HUES64 (cell line): ENCODE measurements around the gene FAM53A.

Experiments used
- H3K27ac ChIP-seq: 2 replicates; pipeline ENCODE4 v1.7.0; 2013; ENCODE audit warnings: low read depth, low read length, inconsistent platforms
- H3K27me3 ChIP-seq: 2 replicates; pipeline ENCODE4 v1.6.1; 2013; ENCODE audit warnings: mild to moderate bottlenecking, low read length; ENCODE audit not compliant: insufficient read depth
- H3K36me3 ChIP-seq: 2 replicates; pipeline ENCODE4 v1.6.1; 2013; ENCODE audit warnings: mild to moderate bottlenecking, low read length; ENCODE audit not compliant: insufficient read depth
- H3K4me1 ChIP-seq: 2 replicates; pipeline ENCODE4 v1.6.1; 2013; ENCODE audit warnings: mild to moderate bottlenecking, low read length, moderate library complexity; ENCODE audit not compliant: insufficient read depth
- H3K4me3 ChIP-seq: 2 replicates; pipeline ENCODE4 v1.5.1; 2013; ENCODE audit warnings: mild to moderate bottlenecking, low read length, moderate library complexity
- H3K9ac ChIP-seq: 2 replicates; pipeline ENCODE4 v1.6.1; 2013; ENCODE audit warnings: mild to moderate bottlenecking, low read depth, low read length
- H3K9me3 ChIP-seq: 2 replicates; pipeline ENCODE4 v1.6.1; 2013; ENCODE audit warnings: low read depth, low read length; ENCODE audit not compliant: insufficient read depth
- WGBS: fragments of 150-250, 120-280 bp; methylation state at CpG from one replicate; pipeline ENCODE4 v1.1.7; 2013; ENCODE audit warnings: missing lambda C conversion rate; 5-methylcytosine and 5-hydroxymethylcytosine counted together

FAM53A gene

DNA sequence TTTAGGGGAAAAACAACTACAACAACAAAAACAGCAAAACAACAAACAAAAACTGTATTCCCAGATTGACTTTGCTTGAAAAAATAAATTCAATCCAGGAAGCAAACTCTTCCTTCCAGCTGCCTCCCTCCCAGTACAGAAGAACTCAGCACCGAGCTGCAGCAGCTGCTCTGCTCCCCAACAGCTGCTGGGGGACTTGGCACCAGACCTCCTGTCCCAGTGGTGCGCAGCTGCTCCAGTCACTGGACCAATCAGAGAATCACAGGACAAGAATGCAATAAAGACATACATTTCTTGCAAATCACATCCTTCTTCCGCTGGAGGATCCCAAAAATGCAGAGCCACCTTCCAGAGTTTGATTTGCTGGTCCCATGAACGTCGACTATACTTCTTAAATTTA is 11.8 kb upstream of the FAM53A start:
- no peak overlapping the region for H3K27ac ChIP-seq
- 98% methylated on average over 5 of the region's 5 CpGs for WGBS
- no peaks in the 10 kb centered on the region for H3K4me1 ChIP-seq
- no peaks in the 10 kb centered on the region for H3K27me3 ChIP-seq
- peaks cover 91% of the 10 kb centered on the region for H3K36me3 ChIP-seq
- H3K9ac ChIP-seq = no peak overlapping the region
- no peak overlapping the region for H3K4me3 ChIP-seq
- no peaks in the 10 kb centered on the region for H3K9me3 ChIP-seq

DNA sequence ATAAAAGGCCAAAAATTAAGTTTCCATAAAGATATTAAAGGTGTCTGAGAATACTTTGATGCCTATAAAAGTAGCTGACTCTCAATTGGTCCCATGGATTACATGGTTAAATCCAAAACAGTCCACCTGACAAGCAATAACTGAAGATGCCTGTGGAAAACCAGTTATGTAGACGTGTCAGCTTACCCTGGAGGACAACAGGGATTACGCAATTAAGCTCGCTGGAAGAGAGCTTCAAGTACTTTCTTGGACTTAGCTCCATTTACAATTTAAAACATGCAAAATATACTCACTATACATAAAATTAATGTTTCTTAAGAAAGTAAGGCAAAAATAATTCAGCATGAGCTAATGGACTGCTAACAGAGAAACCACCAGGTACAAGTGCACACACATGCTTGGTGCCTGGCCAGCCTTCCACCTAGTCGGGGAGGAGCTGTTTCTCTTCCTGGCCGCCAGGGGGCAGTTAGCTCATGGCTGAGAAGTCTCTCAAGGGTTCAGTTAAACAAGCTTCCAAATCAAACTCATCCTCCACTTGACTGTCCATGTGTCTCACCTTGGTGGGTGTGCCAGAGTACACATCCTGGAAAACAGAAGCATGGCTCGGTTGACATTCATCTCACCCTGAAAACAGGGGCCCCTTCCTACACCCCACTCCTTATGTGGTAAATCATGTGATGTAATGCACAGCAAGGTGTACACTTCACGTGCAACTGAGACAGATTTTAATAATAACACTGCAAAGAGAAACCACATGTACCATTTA is 9.2 kb upstream of the FAM53A start:
- Histone ChIP-seq H3K9ac (no peak overlapping the region), H3K9me3 (no peaks in the 10 kb centered on the region), H3K27ac (no peak overlapping the region), H3K27me3 (no peaks in the 10 kb centered on the region), H3K4me3 (no peak overlapping the region), H3K36me3 (peaks cover 71% of the 10 kb centered on the region), H3K4me1 (no peaks in the 10 kb centered on the region)
- WGBS = 73% methylated on average over 7 of the region's 7 CpGs

GRCh38 chr4:1691737-1692373 is 7.7 kb upstream of the FAM53A start:
- H3K4me3 ChIP-seq = no peak overlapping the region
- H3K27me3 ChIP-seq = no peaks in the 10 kb centered on the region
- no peak overlapping the region for H3K9ac ChIP-seq
- H3K9me3 ChIP-seq = no peaks in the 10 kb centered on the region
- WGBS = 90% methylated on average over 9 of the region's 9 CpGs
- H3K4me1 ChIP-seq = no peaks in the 10 kb centered on the region
- peaks cover 60% of the 10 kb centered on the region for H3K36me3 ChIP-seq
- no peak overlapping the region for H3K27ac ChIP-seq

- no peaks in the 10 kb centered on the region for H3K9me3 ChIP-seq
- WGBS = 92% methylated on average over 3 of the region's 3 CpGs
- no peaks in the 10 kb centered on the region for H3K27me3 ChIP-seq
- peaks cover 50% of the 10 kb centered on the region for H3K36me3 ChIP-seq
- H3K4me3 ChIP-seq = no peak overlapping the region
- H3K9ac ChIP-seq = no peak overlapping the region
- H3K4me1 ChIP-seq = no peaks in the 10 kb centered on the region
- H3K27ac ChIP-seq = no peak overlapping the region
These were observed 6.6 kb upstream of the FAM53A start for GRCh38 chr4:1690698-1691097.

- peaks cover 5% of the 10 kb centered on the region; the same call in 1 of the 2 replicates for H3K4me1 ChIP-seq
- 72% methylated on average over 7 of the region's 7 CpGs for WGBS
- no peak overlapping the region for H3K9ac ChIP-seq
- no peaks in the 10 kb centered on the region for H3K9me3 ChIP-seq
- peaks cover 17% of the 10 kb centered on the region for H3K27me3 ChIP-seq
- H3K27ac ChIP-seq = no peak overlapping the region
- H3K4me3 ChIP-seq = no peak overlapping the region
- peaks cover 12% of the 10 kb centered on the region for H3K36me3 ChIP-seq
These were observed 2.4 kb upstream of the FAM53A start for GRCh38 chr4:1686440-1687036.

DNA sequence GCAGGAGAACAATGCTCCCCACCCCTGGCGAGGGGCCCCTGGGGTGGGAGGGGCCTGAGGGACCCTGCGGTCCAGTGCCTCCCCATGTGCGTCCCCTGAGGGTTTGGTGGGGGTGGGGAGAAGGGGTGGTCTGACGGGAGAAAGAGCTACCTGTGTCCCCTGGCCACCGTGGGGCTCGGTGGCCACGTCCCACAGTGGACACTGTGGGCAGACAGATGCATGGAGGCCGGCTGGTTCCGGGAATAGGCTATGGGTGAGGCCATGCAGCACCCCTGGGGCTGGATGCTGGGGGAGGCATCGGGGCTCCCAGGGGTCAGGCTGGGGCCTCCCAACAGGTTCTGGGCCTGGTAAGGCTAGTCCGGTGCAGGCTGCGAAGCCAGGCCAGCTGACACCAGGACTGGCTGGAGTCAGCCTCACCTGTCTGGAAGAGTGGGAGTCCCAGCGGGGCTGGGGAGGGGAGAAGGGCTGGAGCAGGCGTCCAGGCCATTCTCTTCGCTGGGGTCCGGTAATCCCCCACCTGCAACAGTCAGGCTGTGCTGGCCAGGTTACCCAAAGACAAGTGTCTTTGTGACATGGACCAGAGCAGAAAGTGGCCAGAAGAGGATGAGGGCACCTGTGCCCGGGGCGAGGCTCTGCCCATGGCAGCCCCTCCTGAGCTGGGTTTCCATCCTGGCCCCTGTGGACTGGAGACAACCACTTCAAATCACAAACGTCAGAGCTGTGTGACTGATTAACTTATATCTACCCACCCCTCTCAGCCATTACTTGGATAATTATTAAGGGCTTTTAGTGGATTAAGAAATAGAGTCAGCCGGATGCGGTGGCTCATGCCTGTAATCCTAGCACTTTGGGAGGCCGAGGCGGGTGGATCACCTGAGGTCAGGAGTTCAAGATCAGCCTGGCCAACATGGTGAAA is 1.4 kb upstream of the FAM53A start:
- H3K9ac ChIP-seq = no peak overlapping the region
- H3K27ac ChIP-seq = no peak overlapping the region
- no peaks in the 10 kb centered on the region for H3K9me3 ChIP-seq
- 93% methylated on average over 23 of the region's 23 CpGs for WGBS
- peaks cover 17% of the 10 kb centered on the region for H3K27me3 ChIP-seq
- H3K36me3 ChIP-seq = peaks cover 2% of the 10 kb centered on the region
- no peak overlapping the region for H3K4me3 ChIP-seq
- peaks cover 5% of the 10 kb centered on the region; the same call in 1 of the 2 replicates for H3K4me1 ChIP-seq

- WGBS = 35% methylated on average over 66 of the region's 66 CpGs
- Histone ChIP-seq H3K27ac (no peak overlapping the region), H3K27me3 (peaks cover 17% of the 10 kb centered on the region), H3K4me1 (peaks cover 5% of the 10 kb centered on the region; the same call in 1 of the 2 replicates), H3K9me3 (no peaks in the 10 kb centered on the region), H3K4me3 (peak overlapping the region; percentile 49), H3K36me3 (no peaks in the 10 kb centered on the region), H3K9ac (peak overlapping the region; percentile 31; the same call in 1 of the 2 replicates)
These were observed 557 bp upstream of the FAM53A start for GRCh38 chr4:1684506-1685234.

DNA sequence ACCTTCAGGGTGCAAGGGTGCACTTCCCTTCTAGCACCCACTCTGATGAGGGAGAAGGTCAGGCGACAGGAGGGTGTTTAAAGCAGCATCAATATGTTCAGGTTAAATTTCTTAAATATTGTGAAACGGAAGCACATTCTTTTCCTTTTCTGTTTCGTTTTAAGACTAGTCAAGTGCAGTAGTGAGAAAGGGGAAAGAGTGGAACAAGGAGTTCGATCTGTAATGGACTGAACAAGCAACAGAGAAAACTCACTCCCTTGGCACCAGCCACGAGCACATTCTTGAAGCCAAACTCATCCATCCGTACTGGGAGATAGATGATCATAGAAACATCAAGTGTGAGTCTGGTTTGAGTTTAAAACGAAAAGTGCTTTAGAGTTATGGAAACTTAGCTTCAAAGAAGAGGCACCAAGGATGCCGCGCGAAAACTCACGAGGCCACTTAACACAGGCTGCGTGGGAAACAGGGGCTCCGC is 815 bp downstream of the FAM53A start:
- Histone ChIP-seq H3K36me3 (no peaks in the 10 kb centered on the region), H3K4me1 (peaks cover 5% of the 10 kb centered on the region; the same call in 1 of the 2 replicates), H3K27me3 (peaks cover 17% of the 10 kb centered on the region), H3K9ac (no peak overlapping the region), H3K9me3 (no peaks in the 10 kb centered on the region), H3K27ac (no peak overlapping the region), H3K4me3 (peak overlapping the region; percentile 54)
- 23% methylated on average over 12 of the region's 13 CpGs for WGBS

DNA sequence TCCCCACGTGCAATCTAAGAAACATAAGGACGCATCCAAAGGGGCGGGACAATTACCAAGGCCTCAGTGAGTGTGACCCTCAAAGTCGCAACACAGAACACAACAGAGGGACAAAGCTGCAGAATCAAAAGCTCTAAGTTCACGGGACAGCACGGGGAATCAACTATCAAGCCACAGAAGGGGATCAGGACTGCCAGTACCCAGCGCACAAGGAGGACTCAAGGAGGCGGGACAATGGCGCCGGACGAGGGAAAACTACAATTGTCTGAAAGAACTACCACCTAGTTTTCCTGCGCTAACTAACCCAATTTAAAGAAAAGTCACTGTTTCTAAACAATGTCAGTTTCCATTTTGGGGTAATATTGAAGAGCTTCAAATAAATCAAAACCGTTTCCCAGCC is 1.3 kb downstream of the FAM53A start:
- 73% methylated on average over 13 of the region's 13 CpGs for WGBS
- H3K9ac ChIP-seq = no peak overlapping the region
- peak overlapping the region; percentile 54 for H3K4me3 ChIP-seq
- H3K9me3 ChIP-seq = no peaks in the 10 kb centered on the region
- peaks cover 5% of the 10 kb centered on the region; the same call in 1 of the 2 replicates for H3K4me1 ChIP-seq
- no peak overlapping the region for H3K27ac ChIP-seq
- H3K36me3 ChIP-seq = no peaks in the 10 kb centered on the region
- H3K27me3 ChIP-seq = peaks cover 17% of the 10 kb centered on the region

DNA sequence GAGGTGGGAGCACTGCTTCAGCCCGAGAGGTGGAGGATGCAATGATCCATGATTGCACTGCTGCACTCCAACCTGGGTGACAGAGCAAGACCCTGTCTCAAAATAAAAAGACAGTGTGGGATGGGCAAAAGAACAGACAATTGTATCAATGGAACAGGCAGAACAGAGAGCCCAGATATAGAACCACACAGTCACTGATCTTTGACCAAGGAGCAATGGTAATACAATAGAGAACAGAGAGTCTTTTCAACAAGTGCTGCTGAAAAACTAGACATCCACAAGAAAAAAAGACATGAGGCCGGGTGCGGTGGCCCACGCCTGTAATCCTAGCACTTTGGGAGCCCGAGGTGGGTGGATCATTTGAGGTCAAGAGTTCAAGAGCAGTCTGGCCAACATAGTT is 5.9 kb downstream of the FAM53A start:
- Histone ChIP-seq H3K27me3 (peaks cover 10% of the 10 kb centered on the region), H3K4me3 (no peak overlapping the region), H3K36me3 (no peaks in the 10 kb centered on the region), H3K27ac (no peak overlapping the region), H3K4me1 (peaks cover 3% of the 10 kb centered on the region; the same call in 1 of the 2 replicates), H3K9me3 (no peaks in the 10 kb centered on the region), H3K9ac (no peak overlapping the region)
- 91% methylated on average over 5 of the region's 5 CpGs for WGBS
